Gastrocnemius medialis (tissue), 4 donors: ENCODE data around the gene KLHL13.

Experiments used
- POLR2A ChIP-seq, 2 donors: fragments of 450-650 bp; IDR thresholded peaks; one replicate each; pipeline ENCODE4 v1.6.1; 2017; ENCODE audit warnings: antibody characterized with exemption in 2 of 2, mild to moderate bottlenecking in 2 of 2, moderate library complexity in 2 of 2
- TF ChIP-seq, protein P1 (sequence below), 5 experiments: fragments of 450-650 bp in 3 of 5; fragments of 200-600 bp in 2 of 5; sonication (generic) in 2 of 5; IDR thresholded peaks in 4 of 5; conservative IDR thresholded peaks in 1 of 5; 1 replicate in 4 of 5; 2 replicates in 1 of 5; pipeline ENCODE4 v1.5.1; 2016 to 2019; ENCODE audit warnings: antibody characterized with exemption in 5 of 5, mild to moderate bottlenecking in 3 of 5, moderate library complexity in 3 of 5

DNA sequence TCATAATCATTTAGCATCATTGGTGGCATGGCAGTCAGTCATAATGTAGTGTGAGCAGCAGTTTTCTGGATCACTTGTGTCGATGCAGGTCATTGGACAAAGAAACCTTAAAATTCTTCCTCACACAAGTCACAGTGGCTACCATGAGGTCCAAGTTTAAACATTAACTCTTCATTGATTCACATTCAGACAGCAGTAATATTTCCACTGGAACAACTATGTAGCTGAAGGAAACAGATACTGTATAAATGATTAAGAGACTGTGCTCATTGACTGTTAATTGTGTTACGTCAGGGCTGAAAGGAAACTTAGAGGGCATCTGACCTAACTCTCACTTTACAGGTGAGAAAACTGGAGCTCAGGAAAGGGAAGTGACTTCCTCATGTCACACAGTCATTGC lies 261.8 kb downstream of the KLHL13 start:
- TF ChIP-seq, protein P1, sequence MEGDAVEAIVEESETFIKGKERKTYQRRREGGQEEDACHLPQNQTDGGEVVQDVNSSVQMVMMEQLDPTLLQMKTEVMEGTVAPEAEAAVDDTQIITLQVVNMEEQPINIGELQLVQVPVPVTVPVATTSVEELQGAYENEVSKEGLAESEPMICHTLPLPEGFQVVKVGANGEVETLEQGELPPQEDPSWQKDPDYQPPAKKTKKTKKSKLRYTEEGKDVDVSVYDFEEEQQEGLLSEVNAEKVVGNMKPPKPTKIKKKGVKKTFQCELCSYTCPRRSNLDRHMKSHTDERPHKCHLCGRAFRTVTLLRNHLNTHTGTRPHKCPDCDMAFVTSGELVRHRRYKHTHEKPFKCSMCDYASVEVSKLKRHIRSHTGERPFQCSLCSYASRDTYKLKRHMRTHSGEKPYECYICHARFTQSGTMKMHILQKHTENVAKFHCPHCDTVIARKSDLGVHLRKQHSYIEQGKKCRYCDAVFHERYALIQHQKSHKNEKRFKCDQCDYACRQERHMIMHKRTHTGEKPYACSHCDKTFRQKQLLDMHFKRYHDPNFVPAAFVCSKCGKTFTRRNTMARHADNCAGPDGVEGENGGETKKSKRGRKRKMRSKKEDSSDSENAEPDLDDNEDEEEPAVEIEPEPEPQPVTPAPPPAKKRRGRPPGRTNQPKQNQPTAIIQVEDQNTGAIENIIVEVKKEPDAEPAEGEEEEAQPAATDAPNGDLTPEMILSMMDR (IDR thresholded peaks at IDR 0.05 in 4 of 5, conservative IDR thresholded peaks at IDR 0.05 in 1 of 5): no peak
- TF ChIP-seq POLR2A (IDR thresholded peaks at IDR 0.05): no peak
